GM12872 (cell line): ENCODE measurements around the gene RNF215.

ENCODE experiments used
- CTCF ChIP-seq: IDR thresholded peaks from 3 replicates; pipeline ENCODE4 v1.5.1; 2011; ENCODE audit warnings: low read depth, mild to moderate bottlenecking, low read length, moderate library complexity; ENCODE audit not compliant: insufficient read depth

The RNF215 gene

GRCh38 chr22:30432096-30432495 is 44.9 kb upstream of the RNF215 start:
- TF ChIP-seq CTCF: no peak

- no peak for TF ChIP-seq CTCF
These were observed 43.7 kb upstream of the RNF215 start for GRCh38 chr22:30430933-30431332.

GRCh38 chr22:30429887-30430286 is 42.7 kb upstream of the RNF215 start:
- no peak for TF ChIP-seq CTCF

GRCh38 chr22:30427871-30428270 is 40.7 kb upstream of the RNF215 start:
- TF ChIP-seq CTCF: no peak

- TF ChIP-seq CTCF: peak; percentile 91
These were observed 39.5 kb upstream of the RNF215 start for GRCh38 chr22:30426388-30427353.

- no peak for TF ChIP-seq CTCF
These were observed 38.6 kb upstream of the RNF215 start, which contains the start of gene MTFP1 for GRCh38 chr22:30425616-30426387. TSS of gene MTFP1 (plus strand) at chr22:30425768. CDS start at chr22:30425880, 112 bp downstream.

GRCh38 chr22:30425327-30425615 is 38.1 kb upstream of the RNF215 start:
- TF ChIP-seq CTCF: no peak
